ENCODE results near the gene PRRG1.

GRCh38 chrX:37332055-37332454 is 17.1 kb upstream of the PRRG1 start:
- no peak for TF ChIP-seq POLR2A (IDR thresholded peaks at IDR 0.05)
- TF ChIP-seq, protein P1, sequence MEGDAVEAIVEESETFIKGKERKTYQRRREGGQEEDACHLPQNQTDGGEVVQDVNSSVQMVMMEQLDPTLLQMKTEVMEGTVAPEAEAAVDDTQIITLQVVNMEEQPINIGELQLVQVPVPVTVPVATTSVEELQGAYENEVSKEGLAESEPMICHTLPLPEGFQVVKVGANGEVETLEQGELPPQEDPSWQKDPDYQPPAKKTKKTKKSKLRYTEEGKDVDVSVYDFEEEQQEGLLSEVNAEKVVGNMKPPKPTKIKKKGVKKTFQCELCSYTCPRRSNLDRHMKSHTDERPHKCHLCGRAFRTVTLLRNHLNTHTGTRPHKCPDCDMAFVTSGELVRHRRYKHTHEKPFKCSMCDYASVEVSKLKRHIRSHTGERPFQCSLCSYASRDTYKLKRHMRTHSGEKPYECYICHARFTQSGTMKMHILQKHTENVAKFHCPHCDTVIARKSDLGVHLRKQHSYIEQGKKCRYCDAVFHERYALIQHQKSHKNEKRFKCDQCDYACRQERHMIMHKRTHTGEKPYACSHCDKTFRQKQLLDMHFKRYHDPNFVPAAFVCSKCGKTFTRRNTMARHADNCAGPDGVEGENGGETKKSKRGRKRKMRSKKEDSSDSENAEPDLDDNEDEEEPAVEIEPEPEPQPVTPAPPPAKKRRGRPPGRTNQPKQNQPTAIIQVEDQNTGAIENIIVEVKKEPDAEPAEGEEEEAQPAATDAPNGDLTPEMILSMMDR (IDR thresholded peaks at IDR 0.05) = no peak

Data from body of pancreas (tissue), 4 donors.